T-helper 17 cell (primary cell): ENCODE data around the gene FAM83E. TPM values are rescaled to one million over a fixed set of nuclear protein-coding genes. Genes with fewer than 3 reads are reported as not detected.
"Not testable (repeated sequence)": the region's sequence is repeated elsewhere in the genome, so short reads cannot be mapped to it uniquely, and the experiment has no call there.

ENCODE experiments used
- ATAC-seq: fragments of 150-1000 bp; cut with Tn5 transposase; 2 replicates; pipeline ENCODE4 v1.10.0; 2021; ENCODE audit warnings: mild to moderate bottlenecking, moderate library complexity
- DNase-seq, 3 donors: peaks; one replicate each; pipeline versions ENCODE4 v3.0.0 to v3.0.0-alpha.2; 2020 to 2021
- H3K9me3 ChIP-seq: one replicate; pipeline ENCODE4 v1.7.0; 2013; ENCODE audit warnings: low read length, mild to moderate bottlenecking; ENCODE audit not compliant: control insufficient read depth, poor library complexity, severe bottlenecking
- H3K27ac Mint-ChIP-seq: one replicate; pipeline ENCODE4 v1.8.0; 2022; ENCODE audit warnings: mild to moderate bottlenecking, moderate library complexity, mixed read lengths
- H3K27me3 Mint-ChIP-seq: one replicate; pipeline ENCODE4 v1.8.0; 2022; ENCODE audit warnings: mixed read lengths
- H3K36me3 Mint-ChIP-seq: one replicate; pipeline ENCODE4 v1.8.0; 2022; ENCODE audit warnings: low read depth, mixed read lengths
- H3K4me1 Mint-ChIP-seq: one replicate; pipeline ENCODE4 v1.8.0; 2022; ENCODE audit warnings: mild to moderate bottlenecking, mixed read lengths
- H3K4me3 Mint-ChIP-seq: one replicate; pipeline ENCODE4 v1.8.0; 2022; ENCODE audit warnings: mild to moderate bottlenecking, moderate library complexity, mixed read lengths
- total RNA-seq, 4 donors: library from RNA in 2 of 4; stranded (reverse) in 2 of 4; gene quantifications; one replicate each; pipeline ENCODE4 v1.2.3 and lab custom pipeline; 2022 to 2026

Gene FAM83E
- total RNA-seq, 2 donors from 2014 or later, result 3.1 to 3.6 TPM

- ATAC-seq (no peak), DNase-seq (no peak)
- Mint-ChIP-seq H3K4me1 (peaks cover 4% of the 10 kb centered on the region), H3K27ac (no peak overlapping the region), H3K36me3 (peaks cover 3% of the 10 kb centered on the region), H3K27me3 (no peaks in the 10 kb centered on the region), H3K4me3 (no peak overlapping the region)
- no peaks in the 10 kb centered on the region for H3K9me3 ChIP-seq
Measured at GRCh38 chr19:48582168-48582567, 32.7 kb downstream of the FAM83E start.

- H3K4me3 Mint-ChIP-seq, result no peak overlapping the region
- ATAC-seq, result no peak
- peaks cover 5% of the 10 kb centered on the region for H3K4me1 Mint-ChIP-seq
Measured at GRCh38 chr19:48578891-48579290, 36.0 kb downstream of the FAM83E start.

GRCh38 chr19:48577908-48578307 is 37.0 kb downstream of the FAM83E start:
- H3K27ac Mint-ChIP-seq, H3K4me3 Mint-ChIP-seq, DNase-seq, H3K9me3 ChIP-seq, ATAC-seq, H3K27me3 Mint-ChIP-seq, H3K36me3 Mint-ChIP-seq, H3K4me1 Mint-ChIP-seq: not testable (repeated sequence)

More at GRCh38 chr19:48578891-48579290, 36.0 kb downstream of the FAM83E start:
- H3K27me3 Mint-ChIP-seq, result no peaks in the 10 kb centered on the region
- H3K27ac Mint-ChIP-seq, result no peak overlapping the region
- H3K36me3 Mint-ChIP-seq, result no peaks in the 10 kb centered on the region
- no peak for DNase-seq
- no peaks in the 10 kb centered on the region for H3K9me3 ChIP-seq

GRCh38 chr19:48575931-48576622 is 38.8 kb downstream of the FAM83E start:
- ATAC-seq, result no peak
- no peaks in the 10 kb centered on the region for H3K9me3 ChIP-seq
- Mint-ChIP-seq H3K4me1 (peaks cover 5% of the 10 kb centered on the region), H3K27ac (no peak overlapping the region), H3K36me3 (peaks cover 2% of the 10 kb centered on the region), H3K27me3 (no peaks in the 10 kb centered on the region), H3K4me3 (no peak overlapping the region)
- no peak for DNase-seq

- peaks cover 5% of the 10 kb centered on the region for H3K4me1 Mint-ChIP-seq
- no peaks in the 10 kb centered on the region for H3K9me3 ChIP-seq
- no peaks in the 10 kb centered on the region for H3K27me3 Mint-ChIP-seq
- H3K36me3 Mint-ChIP-seq, result peaks cover 2% of the 10 kb centered on the region
- H3K4me3 Mint-ChIP-seq, result no peak overlapping the region
- DNase-seq, result no peak
- ATAC-seq, result no peak
- H3K27ac Mint-ChIP-seq, result no peak overlapping the region
Measured at GRCh38 chr19:48573163-48573505, 41.7 kb downstream of the FAM83E start.

GRCh38 chr19:48571378-48572162 is 43.3 kb downstream of the FAM83E start:
- Mint-ChIP-seq H3K27me3 (peaks cover 8% of the 10 kb centered on the region), H3K36me3 (peaks cover 2% of the 10 kb centered on the region), H3K4me1 (peaks cover 5% of the 10 kb centered on the region), H3K4me3 (no peak overlapping the region), H3K27ac (no peak overlapping the region)
- no peak for DNase-seq
- ATAC-seq, result no peak
- no peaks in the 10 kb centered on the region for H3K9me3 ChIP-seq

GRCh38 chr19:48569814-48570213 is 45.1 kb downstream of the FAM83E start:
- H3K9me3 ChIP-seq, result no peaks in the 10 kb centered on the region
- DNase-seq (no peak), ATAC-seq (no peak)
- Mint-ChIP-seq H3K27ac (no peak overlapping the region), H3K4me3 (no peak overlapping the region), H3K27me3 (peaks cover 8% of the 10 kb centered on the region), H3K4me1 (peaks cover 5% of the 10 kb centered on the region), H3K36me3 (peaks cover 2% of the 10 kb centered on the region)

GRCh38 chr19:48568345-48568886 is 46.5 kb downstream of the FAM83E start:
- DNase-seq (no peak), ATAC-seq (no peak)
- H3K27ac Mint-ChIP-seq, result no peak overlapping the region
- no peaks in the 10 kb centered on the region for H3K4me1 Mint-ChIP-seq
- H3K27me3 Mint-ChIP-seq, result peaks cover 8% of the 10 kb centered on the region
- no peaks in the 10 kb centered on the region for H3K9me3 ChIP-seq
- peaks cover 2% of the 10 kb centered on the region for H3K36me3 Mint-ChIP-seq
- no peak overlapping the region for H3K4me3 Mint-ChIP-seq

GRCh38 chr19:48565090-48565489 is 49.8 kb downstream of the FAM83E start:
- no peaks in the 10 kb centered on the region for H3K9me3 ChIP-seq
- Mint-ChIP-seq H3K4me3 (no peak overlapping the region), H3K36me3 (no peaks in the 10 kb centered on the region), H3K4me1 (no peaks in the 10 kb centered on the region), H3K27me3 (peaks cover 8% of the 10 kb centered on the region), H3K27ac (no peak overlapping the region)
- ATAC-seq, result no peak
- DNase-seq, result no peak

Other genes with a start within 250 kb of the FAM83E start
- gene KDELR1, start 223.5 kb downstream of the FAM83E start, total RNA-seq, result 10 to 100 TPM; 34.0 to 41.3 TPM
- gene GRIN2D, start 221.4 kb downstream of the FAM83E start, total RNA-seq, result under 1 TPM; 0.08 to 0.17 TPM
- 10 to 100 TPM; 32.5 TPM for gene GRWD1, start 169.1 kb downstream of the FAM83E start, total RNA-seq
- gene KCNJ14, start 159.5 kb downstream of the FAM83E start, total RNA-seq, result 1 to 10 TPM; 1.7 to 2.5 TPM
- 10 to 100 TPM; 42.3 to 53.4 TPM for gene CYTH2, start 145.7 kb downstream of the FAM83E start, total RNA-seq
- gene LMTK3, start 103.2 kb downstream of the FAM83E start, total RNA-seq, result 10 to 100 TPM; 11.5 to 18.4 TPM
- not detected for gene SULT2B1, start 62.9 kb downstream of the FAM83E start, total RNA-seq
- gene SPACA4, start 8.3 kb downstream of the FAM83E start, total RNA-seq, result not detected
- gene RPL18, start 4.1 kb upstream of the FAM83E start, total RNA-seq, result 1,000 to 10,000 TPM; 2,478 to 2,506 TPM
- 10 to 100 TPM; 11.9 to 12.6 TPM for gene SPHK2, start 4.4 kb upstream of the FAM83E start, total RNA-seq
- 10 to 100 TPM; 29.7 to 38.2 TPM for gene DBP, start 22.3 kb upstream of the FAM83E start, total RNA-seq
- 1 to 10 TPM; 7.4 to 9.6 TPM for gene CA11, start 31.1 kb upstream of the FAM83E start, total RNA-seq
- gene NTN5, start 57.9 kb upstream of the FAM83E start, total RNA-seq, result 1 to 10 TPM; 2.8 to 3.4 TPM
- not detected for gene FUT2, start 80.9 kb upstream of the FAM83E start, total RNA-seq
- under 1 TPM; 0.42 to 0.60 TPM for gene MAMSTR, start 104.6 kb upstream of the FAM83E start, total RNA-seq
- under 1 TPM; 0.10 to 0.12 TPM for gene RASIP1, start 125.5 kb upstream of the FAM83E start, total RNA-seq
- not detected for gene IZUMO1, start 131.8 kb upstream of the FAM83E start, total RNA-seq
- gene FUT1, start 137.6 kb upstream of the FAM83E start, total RNA-seq, result under 1 TPM; 0.07 to 0.16 TPM
- not detected for gene FGF21, start 140.4 kb upstream of the FAM83E start, total RNA-seq
- 10 to 100 TPM; 14.0 to 14.6 TPM for gene BCAT2, start 196.0 kb upstream of the FAM83E start, total RNA-seq
- gene HSD17B14, start 221.4 kb upstream of the FAM83E start, total RNA-seq, result under 1 TPM in 1 of 2 donors, not detected in 1; 0.44 TPM